Stimulated activated CD8-positive, alpha-beta memory T cell treated with anti-CD3 and anti-CD28 coated beads, Interleukin-12 subunit alpha, Interleukin-12 subunit beta, amount 100 ng/mL, for 4 hours (primary cell): ENCODE results near the gene POLD4.

ENCODE experiments used
- DNase-seq: peaks from one replicate; pipeline ENCODE4 v3.0.0-alpha.2; 2020; ENCODE audit warnings: low read depth

The POLD4 gene

DNA sequence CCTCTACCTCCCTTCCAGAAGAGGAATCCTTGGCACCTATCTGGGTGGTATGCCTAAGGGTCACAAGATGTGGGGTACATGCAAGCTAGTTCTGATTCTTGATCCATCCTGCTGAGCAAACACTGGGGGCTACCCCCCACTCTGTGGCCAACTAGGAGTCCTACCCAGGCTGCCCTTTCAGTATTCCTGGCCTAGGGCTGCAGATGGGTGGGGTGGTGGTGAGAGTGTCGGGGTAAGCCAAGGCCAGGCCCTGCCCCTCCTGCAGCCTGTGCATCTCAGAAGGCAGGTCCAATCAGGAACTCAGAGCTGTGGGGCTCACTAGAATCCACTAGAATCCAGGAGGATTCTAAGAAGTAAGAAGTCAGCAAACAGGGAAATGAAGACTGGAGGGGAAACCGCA, 39.1 kb downstream of the POLD4 start:
- no peak for DNase-seq

DNA sequence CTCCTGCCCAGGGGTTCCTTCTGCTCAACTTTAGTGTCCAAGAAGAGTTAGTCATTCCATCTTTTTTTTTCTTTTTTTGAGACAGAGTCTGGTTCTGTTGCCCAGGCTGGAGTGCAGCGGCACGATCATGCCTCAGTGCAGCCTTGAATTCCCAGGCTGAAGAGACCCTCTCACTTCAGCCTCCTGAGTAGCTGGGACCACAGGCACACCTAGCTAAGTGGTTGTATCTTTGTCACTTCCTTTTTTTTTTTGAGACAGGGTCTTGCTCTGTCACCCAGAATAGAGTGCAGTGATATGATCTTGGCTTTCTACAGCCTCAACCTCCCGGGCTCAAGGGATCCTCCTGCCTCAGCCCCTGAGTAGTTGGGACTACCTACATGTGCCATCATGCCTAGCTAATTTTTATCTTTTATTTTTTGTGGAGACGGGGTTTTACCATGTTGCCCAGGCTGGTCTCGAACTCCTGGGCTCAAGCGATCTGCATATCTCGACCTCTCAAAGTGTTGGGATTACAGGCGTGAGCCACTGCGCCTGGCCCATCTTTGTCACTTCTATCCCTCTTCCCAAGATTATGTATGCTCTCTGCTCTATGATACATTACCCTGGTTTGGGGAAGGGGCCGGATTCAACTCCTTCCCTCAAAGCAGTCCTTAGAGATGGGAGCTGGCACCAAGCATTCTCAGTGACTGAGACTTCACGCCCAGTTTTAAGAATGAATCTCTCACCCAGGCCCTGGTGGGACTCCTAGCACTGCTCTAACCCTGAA, 40.0 kb downstream of the POLD4 start:
- no peak for DNase-seq

DNA sequence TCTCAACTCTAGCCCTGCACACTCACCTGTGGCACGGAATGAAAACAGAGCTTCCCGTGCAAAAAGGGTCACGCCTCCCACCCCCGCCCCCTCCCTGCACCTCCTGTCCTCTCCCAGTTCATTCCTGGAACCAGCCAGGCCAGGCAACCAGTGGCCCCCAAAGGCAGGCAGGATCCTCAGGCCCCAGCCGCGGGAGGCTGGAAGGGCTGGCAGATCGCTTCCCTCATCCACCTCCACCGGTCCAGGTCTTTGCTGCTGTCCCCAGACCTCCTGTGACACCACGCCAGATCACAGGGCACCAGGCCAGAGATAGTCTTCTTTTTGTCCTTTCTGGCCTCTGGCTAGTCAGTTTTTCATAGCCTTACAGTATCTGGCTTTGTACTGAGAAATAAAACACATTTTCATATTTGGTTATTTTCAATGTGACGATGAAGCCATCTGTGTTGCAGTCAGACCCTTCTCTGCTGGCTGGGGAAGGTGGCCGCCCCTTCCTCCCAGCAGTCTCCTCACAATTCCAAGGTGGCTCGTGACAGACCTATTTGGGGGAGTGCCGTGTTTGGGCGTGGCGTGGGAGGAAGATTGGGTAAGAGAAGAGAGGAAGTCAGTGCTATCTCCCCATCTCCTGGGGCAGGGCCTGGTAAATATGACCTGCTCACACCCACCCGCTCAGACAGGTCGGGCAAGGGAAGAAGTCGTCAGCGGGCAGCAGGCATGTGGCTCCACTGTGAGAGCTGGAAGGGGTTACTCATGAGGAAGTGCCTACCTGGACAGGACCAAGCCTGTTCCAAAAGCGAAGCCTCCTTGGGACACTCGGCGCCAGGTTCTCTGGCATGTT, 40.9 kb downstream of the POLD4 start:
- DNase-seq = no peak

DNA sequence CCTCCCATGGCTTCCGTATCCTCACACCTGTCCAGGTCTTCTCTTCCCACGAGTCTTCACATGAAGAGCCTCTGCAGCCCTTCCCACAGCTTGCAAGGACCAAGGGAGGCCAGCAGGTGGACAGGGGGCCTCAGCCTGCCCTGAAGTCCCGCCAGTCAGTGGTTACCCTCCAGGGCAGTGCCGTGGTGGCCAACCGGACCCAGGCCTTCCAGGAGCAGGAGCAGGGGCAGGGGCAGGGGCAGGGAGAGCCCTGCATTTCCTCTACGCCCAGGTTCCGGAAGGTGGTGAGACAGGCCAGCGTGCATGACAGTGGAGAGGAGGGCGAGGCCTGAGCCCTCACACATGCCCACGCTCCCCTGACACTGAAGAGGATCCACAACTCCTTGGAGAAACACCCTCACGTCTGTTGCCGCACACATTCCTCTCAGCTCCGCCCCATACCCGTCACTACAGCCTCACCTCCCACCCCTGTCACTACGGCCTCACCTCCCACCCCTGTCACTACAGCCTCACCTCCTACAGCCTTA, 41.7 kb downstream of the POLD4 start:
- DNase-seq = no peak

DNA sequence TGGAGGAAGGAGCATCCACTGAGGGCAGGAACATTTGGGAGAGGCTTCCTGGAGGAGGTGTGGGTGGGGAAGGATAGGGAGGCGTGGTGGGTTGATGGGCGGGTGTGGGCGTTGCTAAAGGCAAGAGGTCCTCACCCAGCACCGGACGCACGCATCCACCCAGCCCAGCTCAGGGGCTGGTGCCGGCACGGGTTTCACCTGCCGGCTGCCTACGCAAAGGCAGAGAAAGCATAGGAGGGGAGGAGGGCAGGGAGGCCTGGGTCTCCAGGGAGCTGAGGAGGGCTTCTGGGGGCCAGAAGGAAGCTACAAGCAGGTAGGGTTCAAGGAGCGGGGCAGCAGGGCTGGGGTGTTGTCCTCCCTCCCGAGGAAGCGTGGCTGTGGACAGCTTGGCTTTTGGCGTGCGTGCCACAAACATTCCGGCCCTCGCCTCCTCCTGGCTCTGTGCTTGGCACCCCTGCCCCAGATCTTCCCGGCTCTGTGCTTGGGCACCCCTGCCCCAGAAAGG, 42.2 kb downstream of the POLD4 start:
- no peak for DNase-seq

DNA sequence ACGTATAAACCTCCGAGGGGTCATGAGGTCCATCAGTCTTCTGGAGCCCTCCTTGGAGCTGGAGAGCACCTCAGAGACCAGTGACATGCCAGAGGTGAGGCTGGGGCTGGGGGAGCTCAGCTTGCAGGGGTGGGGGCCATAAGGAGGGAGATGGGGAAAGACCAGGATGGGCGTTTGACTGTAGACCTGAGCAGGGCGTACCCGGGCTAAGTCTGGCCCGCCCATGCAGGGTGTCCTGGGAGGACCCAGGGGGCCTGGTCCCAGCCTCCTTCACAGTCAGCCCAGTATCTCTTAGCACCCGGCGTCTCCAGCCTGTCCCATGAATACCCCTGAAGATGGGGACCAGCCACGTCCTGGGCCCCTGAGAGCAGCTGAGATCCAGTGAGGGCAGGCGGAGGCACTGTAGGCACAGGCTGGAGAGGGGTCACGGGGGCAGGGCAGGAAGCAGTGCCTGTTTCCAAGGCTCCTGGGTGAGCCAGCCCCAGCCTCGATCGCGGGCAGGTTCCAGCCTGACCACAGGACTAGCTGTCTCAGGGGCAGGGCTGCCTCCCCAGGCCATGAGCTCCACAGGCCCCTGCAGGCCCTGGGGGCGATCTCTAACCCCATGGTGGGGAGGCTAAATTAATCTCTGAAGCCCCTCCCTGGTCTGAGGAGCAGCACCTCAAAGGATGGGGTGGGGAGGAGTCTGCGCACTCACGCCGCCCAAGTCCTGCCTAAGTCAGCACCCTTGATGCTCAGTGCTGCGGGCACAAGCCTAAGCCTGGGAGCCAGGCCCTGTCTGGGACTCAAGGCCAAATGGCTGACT, 42.9 kb downstream of the POLD4 start:
- no peak for DNase-seq

DNA sequence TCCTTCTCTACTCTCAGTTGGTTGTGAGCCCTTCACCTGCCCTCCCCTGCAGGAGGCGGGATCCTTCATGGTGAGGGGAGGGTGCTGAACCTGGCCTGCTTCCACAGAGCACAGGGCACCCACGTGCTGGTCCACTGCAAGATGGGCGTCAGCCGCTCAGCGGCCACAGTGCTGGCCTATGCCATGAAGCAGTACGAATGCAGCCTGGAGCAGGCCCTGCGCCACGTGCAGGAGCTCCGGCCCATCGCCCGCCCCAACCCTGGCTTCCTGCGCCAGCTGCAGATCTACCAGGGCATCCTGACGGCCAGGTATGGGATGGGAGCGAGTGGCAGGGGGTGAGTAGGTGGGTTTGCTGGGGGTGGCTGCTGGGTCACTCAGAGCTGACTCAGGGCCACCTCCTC, 43.7 kb downstream of the POLD4 start:
- DNase-seq = no peak

DNA sequence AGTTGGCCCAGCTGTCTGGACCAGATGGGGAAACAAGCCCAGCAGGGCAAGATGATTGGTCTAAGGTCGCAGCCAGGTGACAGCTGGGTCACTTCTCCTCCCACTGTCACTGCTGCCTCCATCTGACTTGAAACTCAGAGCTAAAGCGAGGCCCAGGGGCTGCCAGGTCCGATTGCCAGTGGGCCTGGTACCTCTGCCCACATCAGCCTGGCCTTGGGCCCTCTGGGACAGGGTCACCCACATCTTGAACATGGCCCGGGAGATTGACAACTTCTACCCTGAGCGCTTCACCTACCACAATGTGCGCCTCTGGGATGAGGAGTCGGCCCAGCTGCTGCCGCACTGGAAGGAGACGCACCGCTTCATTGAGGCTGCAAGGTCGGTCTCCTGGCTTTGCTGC, 44.2 kb downstream of the POLD4 start:
- no peak for DNase-seq

DNA sequence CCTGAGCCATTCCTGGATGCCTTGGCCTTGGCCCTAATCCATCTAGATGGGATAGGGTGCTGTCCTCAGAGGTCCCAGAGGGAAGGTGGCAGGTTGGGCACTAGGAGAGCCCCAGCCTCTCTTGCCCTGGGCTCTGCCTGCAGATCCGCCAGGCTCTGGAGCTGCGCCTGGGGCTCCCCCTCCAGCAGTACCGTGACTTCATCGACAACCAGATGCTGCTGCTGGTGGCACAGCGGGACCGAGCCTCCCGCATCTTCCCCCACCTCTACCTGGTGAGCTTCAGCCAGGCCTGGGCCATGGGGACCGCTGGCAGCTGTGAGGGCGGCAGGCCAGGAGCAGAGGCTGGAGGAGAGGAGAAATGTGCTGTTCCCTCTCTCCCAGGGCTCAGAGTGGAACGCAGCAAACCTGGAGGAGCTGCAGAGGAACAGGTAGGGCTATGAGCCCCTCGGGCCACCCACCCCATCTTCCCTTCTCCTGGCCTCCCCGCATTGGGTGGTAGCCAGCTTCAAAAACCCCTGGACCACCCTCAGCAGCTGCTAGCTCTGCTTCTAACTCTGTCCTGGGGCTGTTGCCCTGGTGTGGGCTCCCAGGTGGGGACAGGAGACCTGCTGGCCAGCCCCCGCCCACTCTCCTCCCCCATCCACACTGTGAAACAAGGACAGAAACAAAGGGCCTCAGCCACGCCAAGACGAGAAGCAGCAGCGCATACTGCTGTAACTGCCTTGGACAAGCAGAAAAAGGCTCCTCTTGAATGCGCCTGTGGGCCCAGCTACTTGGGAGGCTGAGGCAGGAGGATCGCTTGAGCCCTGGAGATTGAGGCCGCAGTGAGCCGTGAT, 45.1 kb downstream of the POLD4 start:
- no peak for DNase-seq

DNA sequence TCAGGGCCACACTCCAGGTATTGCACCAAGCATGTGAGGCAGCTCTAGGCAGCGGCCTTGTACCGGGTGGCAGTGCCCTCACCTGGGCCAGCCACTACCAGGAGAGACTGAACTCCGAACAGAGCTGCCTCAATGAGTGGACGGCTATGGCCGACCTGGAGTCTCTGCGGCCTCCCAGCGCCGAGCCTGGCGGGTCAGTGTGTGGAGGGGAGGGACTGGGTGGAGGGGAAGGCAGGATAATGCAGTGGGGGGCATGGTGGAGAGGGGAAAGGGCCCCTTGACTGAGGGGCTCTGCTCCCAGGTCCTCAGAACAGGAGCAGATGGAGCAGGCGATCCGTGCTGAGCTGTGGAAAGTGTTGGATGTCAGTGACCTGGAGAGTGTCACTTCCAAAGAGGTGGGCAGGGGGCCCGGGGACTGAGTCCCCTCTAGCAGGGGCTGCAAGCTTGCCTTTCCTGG, 45.8 kb downstream of the POLD4 start:
- no peak for DNase-seq

DNA sequence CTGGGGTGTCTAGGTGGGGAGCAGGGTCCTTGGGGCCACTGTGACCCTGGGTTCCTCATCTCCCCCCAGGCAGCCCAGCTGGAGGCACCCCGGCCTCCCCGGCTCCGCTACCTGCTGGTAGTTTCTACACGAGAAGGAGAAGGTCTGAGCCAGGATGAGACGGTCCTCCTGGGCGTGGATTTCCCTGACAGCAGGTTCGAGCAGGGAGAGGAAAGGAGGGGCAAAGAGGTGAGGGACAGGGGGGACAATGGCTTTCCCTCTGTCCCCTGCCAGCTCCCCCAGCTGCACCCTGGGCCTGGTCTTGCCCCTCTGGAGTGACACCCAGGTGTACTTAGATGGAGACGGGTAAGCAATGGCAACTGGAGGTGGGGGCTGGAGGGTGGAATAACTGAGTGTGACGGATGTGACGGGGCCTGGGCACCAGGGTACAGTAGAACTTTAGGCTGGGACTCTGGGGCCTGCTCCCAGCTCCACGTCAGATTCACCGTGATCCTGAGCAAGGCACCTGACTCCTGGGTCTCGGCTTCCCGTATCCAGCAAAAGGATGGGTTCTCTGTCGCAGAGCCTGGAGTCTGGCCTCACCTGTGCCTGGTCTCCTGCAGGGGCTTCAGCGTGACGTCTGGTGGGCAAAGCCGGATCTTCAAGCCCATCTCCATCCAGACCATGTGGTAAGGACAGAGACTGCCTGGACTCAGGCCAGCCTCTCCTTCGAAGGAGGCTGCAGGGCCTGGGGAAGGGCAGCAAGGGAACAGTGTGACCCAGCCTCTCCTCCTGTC, 46.4 kb downstream of the POLD4 start:
- no peak for DNase-seq

DNA sequence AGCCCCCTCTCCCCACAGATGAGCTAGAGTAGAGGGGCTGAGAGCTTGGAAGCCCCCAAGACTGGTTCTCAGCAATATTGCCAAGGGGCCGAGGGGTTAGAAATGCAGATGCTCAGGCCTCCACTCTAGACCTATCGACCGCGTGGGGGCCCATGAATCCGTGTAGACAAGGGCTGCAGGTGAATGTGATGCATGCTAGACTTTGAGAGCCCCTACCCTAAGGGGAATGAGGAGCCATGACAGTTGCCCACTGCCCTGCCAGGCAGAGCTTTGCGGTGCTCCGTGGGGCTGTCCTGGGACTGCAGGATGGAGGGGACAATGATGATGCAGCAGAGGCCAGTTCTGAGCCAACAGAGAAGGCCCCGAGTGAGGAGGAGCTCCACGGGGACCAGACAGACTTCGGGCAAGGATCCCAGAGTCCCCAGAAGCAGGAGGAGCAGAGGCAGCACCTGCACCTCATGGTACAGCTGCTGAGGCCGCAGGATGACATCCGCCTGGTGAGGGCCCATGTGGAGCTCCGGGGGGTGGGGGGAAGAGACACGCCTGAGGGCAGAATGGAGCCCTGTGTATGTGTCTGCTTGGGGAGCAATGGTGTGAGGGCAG, 48.7 kb downstream of the POLD4 start:
- no peak for DNase-seq

DNA sequence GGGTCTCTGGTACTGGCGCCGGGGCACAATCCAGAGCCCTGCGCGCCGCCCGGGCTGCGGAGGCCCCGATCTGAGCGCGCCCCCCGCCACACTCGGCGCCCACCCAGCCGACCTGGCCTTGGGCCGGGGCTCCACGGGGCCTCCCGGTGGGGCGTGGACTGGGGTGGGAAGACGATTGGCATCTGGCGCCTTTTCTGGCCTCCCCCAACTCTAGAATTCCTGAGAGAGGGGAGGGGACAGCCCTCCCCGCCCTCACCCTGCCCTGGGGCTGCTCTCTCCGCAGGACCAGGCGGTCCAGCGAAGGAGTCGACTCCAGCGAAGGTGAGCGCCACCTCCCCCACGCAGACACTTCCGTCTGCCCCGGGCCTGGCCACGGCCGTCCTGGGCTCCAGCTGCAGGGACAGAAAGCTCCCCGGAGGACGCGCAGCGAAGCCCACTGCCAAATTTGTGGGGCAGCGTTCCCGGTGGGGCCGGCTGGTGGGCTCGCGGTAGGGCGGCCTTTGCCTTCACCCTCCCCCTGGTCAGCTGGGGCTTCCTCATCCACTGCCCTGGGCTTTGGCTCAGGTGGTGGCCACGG, 49.4 kb downstream of the POLD4 start:
- no peak for DNase-seq

DNA sequence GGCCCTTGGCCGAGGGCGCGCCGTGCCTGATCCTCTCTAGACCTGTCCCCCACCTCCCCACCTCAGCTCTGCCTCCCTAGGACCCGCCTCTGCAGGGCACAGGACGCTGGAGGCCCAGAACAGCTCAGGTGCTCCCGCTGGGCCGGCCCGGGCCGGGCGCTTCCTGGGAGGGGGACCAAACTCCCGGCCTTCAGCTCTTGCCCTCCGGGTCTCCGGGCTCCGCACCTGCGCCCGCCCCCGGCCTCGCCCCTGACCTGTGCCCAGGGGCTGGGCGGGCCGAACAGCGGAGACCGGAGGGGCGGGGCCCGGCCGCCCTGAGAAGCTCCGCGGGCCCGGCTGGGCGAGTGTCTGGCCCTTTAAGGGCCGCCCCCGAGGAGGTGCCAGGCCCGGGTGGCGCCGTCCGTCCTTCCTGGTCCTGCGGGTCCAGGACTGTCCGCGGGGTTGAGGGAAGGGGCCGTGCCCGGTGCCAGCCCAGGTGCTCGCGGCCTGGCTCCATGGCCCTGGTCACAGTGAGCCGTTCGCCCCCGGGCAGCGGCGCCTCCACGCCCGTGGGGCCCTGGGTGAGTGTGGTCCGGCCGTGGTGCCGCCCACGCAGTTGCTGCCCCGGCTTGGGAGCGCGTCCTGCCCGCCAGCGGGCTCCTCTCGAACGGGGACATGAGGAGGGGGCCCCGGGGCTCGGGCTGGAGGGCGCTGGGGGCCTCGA, 50.1 kb downstream of the POLD4 start, which contains the start of gene SSH3:
TSS of gene SSH3 (plus strand) at position 399 of the 703 bp plus-strand sequence. CDS start at position 495, 96 bp downstream.
- no peak for DNase-seq

DNA sequence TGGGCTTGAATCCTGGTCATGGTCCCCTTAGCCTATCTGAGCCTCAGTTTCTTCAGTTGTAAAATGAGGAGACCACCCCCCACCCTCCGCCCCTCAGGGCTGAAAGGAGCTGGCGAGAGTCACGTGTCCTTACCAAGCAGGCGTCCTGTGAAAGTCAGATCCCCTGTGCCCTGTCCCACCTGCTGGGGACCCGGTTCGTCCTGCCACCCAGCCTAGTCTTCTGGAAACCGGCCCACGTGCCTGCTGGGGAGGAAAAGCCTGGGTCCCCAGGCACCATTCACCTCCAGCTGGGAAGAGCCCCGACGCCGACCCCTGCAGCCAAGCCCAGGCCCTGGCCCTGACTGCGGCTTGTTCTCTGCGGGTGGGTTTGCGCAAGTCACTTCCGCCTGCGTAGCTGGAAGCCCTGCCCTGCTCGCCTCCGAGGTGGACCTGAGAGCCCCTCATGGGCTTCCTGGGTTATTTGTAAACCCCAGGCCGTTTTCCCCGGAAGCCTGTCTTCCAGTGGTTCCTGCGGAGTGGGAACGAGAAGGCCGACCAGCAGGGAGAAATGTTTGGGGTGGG, 50.7 kb downstream of the POLD4 start:
- DNase-seq = no peak

DNA sequence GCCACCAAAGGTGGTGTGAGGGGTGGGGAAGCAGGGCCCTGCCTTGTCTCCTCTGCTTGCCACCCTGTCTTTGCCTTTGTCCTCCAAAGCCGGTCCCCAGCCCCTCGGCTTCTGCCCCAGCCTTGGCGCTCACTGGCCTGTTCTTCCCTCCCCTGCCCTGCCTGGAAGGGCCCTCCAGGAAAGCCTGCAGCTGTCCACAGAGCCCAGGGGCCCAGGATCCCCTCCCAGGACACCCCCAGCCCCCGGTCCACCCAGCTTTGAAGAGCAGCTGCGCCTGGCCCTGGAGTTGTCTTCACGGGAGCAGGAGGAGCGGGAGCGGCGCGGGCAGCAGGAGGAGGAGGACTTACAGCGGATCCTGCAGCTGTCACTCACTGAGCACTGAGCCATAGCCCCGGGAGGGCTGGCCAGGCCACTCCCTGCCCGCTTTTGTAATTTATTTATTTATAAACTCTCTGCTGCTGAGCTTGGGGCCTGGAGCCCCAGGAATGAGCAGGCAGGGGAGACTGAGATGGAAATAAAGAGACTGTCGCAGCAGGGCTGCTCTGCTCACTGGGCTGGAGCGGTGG, 51.3 kb downstream of the POLD4 start:
- DNase-seq = no peak

DNA sequence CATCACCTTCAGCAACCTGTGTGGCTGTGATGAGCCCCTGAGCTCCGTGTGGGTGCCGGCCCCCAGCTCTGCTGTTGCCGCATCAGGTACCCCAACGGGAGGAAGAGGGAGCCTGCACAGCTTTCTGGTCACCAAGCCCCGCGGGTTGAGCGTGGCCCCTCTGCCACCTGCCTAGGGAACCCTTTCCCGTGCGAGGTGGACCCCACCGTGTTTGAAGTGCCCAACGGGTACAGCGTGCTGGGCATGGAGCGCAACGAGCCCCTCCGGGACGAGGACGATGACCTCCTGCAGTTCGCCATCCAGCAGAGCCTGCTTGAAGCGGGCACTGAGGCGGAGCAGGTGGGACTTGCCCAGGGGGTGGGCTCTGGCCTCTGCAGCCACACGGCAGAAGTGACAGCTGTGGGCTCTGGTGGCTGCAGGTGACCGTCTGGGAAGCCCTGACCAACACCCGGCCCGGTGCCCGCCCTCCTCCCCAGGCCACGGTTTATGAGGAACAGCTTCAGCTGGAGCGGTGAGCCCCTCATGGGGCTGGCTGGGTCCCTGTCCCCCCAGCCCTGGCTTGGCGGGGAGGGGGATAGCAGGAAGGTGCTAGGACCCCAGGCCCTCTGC, 51.9 kb downstream of the POLD4 start:
- DNase-seq = no peak
